Brain microvascular endothelial cell (primary cell): Measurements from ENCODE around the gene RMND1.
"Not testable (repeated sequence)": the region's sequence is repeated elsewhere in the genome, so short reads cannot be mapped to it uniquely, and the experiment has no call there.

Experiments used
- DNase-seq: peaks from one replicate; pipeline ENCODE4 v3.0.0-alpha.2; 2020
- H3K27ac ChIP-seq: fragments of 250-450 bp; sonication (Bioruptor Pico); 2 replicates; pipeline ENCODE4 v1.5.1; 2020; ENCODE audit warnings: mild to moderate bottlenecking, moderate library complexity
- H3K27me3 ChIP-seq: fragments of 250-450 bp; sonication (Bioruptor Pico); replicated peaks from 2 replicates; pipeline ENCODE4 v1.5.1; 2020; ENCODE audit warnings: mild to moderate bottlenecking
- H3K36me3 ChIP-seq: fragments of 250-450 bp; sonication (Bioruptor Pico); replicated peaks from 2 replicates; pipeline ENCODE4 v1.5.1; 2020; ENCODE audit warnings: mild to moderate bottlenecking
- H3K4me3 ChIP-seq: 2 replicates; pipeline ENCODE4 v1.5.1; 2011; ENCODE audit warnings: low read depth, mild to moderate bottlenecking, control low read depth, low read length, moderate library complexity
- in situ Hi-C: cut with HindIII; loops from 2 replicates; pipeline ENCODE4 v1.10.0; 2017; ENCODE audit warnings: low sequenced_read_pairs, low pct_ligation_motif_present
- TF ChIP-seq, protein P1 (sequence below): IDR thresholded peaks from 2 replicates; pipeline ENCODE4 v1.5.1; 2011; ENCODE audit warnings: low read depth, mild to moderate bottlenecking, moderate library complexity, low read length, control low read depth, inconsistent platforms; ENCODE audit errors: missing control alignments

Gene RMND1

GRCh38 chr6:151370509-151371078 lies 81.3 kb downstream of the RMND1 start:
- TF ChIP-seq, protein P1, sequence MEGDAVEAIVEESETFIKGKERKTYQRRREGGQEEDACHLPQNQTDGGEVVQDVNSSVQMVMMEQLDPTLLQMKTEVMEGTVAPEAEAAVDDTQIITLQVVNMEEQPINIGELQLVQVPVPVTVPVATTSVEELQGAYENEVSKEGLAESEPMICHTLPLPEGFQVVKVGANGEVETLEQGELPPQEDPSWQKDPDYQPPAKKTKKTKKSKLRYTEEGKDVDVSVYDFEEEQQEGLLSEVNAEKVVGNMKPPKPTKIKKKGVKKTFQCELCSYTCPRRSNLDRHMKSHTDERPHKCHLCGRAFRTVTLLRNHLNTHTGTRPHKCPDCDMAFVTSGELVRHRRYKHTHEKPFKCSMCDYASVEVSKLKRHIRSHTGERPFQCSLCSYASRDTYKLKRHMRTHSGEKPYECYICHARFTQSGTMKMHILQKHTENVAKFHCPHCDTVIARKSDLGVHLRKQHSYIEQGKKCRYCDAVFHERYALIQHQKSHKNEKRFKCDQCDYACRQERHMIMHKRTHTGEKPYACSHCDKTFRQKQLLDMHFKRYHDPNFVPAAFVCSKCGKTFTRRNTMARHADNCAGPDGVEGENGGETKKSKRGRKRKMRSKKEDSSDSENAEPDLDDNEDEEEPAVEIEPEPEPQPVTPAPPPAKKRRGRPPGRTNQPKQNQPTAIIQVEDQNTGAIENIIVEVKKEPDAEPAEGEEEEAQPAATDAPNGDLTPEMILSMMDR = peak; percentile 48
- peak; percentile 55 for DNase-seq
- Histone ChIP-seq H3K27ac (no peak overlapping the region), H3K27me3 (no peaks in the 10 kb centered on the region), H3K4me3 (no peak overlapping the region), H3K36me3 (peaks cover 15% of the 10 kb centered on the region)
- in situ Hi-C loops = loop anchor here (25.0 kb wide), 1 partner anchor 483 kb away; no protein-coding TSS in a partner anchor

DNA sequence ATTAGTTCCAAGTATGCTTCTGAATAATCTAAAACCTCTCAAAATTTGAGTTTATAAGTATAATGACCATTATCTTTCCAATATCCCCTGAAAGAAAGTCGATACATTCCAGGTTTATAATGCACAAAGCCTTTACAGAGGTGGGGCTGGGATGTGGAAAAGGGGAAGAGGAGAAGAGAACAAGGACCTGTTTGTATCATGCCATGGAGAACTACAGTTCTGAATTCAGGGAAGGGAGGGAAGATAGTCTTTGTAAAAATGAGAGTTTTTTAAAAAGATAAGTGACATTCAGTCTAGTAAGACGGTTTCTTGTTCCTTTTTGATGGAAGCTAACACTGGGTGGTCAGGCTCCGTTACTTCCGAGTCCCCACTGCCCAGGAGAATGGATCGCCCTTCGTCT lies 86.7 kb downstream of the RMND1 start:
- Histone ChIP-seq H3K27me3 (no peaks in the 10 kb centered on the region), H3K4me3 (no peak overlapping the region), H3K27ac (no peak overlapping the region), H3K36me3 (peaks cover 13% of the 10 kb centered on the region)
- no peak for DNase-seq
- in situ Hi-C loops = loop anchor here (25.0 kb wide), 1 partner anchor 478 kb away; no protein-coding TSS in a partner anchor
- TF ChIP-seq, protein P1 = no peak

GRCh38 chr6:151359486-151359885 lies 92.4 kb downstream of the RMND1 start:
- no peak for DNase-seq
- no peaks in the 10 kb centered on the region for H3K27me3 ChIP-seq
- in situ Hi-C loops = loop anchor here (25.0 kb wide), 1 partner anchor 472 kb away; no protein-coding TSS in a partner anchor
- TF ChIP-seq, protein P1 = no peak
- peaks cover 29% of the 10 kb centered on the region for H3K36me3 ChIP-seq
- no peak overlapping the region for H3K27ac ChIP-seq
- no peak overlapping the region for H3K4me3 ChIP-seq

DNA sequence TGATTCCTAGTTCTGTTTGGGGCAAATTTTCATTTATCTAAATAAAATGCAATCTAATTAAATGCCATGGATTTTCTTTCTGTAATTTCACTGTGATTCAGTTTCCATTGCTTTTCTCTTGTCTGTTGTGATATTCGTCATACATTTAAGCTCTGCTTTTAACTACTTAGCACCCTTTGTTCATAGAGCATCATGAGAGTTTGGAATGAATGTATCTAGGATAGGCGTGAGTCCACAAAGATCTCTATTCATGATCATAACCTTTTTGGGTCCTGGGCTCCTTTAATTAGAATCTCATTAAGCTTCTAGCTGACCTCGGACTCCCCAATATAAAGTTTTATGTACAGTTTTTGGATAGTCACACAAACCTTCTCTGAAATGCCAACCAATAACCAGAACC lies 93.5 kb downstream of the RMND1 start:
- no peaks in the 10 kb centered on the region for H3K27me3 ChIP-seq
- H3K36me3 ChIP-seq = peaks cover 37% of the 10 kb centered on the region
- TF ChIP-seq, protein P1 = no peak
- in situ Hi-C loops = loop anchor here (25.0 kb wide), 1 partner anchor 471 kb away; no protein-coding TSS in a partner anchor
- H3K4me3 ChIP-seq = no peak overlapping the region
- H3K27ac ChIP-seq = no peak overlapping the region
- no peak for DNase-seq

GRCh38 chr6:151357758-151358436 lies 94.0 kb downstream of the RMND1 start:
- Histone ChIP-seq H3K36me3 (peaks cover 43% of the 10 kb centered on the region), H3K4me3 (no peak overlapping the region), H3K27me3 (no peaks in the 10 kb centered on the region), H3K27ac (no peak overlapping the region)
- in situ Hi-C loops = loop anchor here (25.0 kb wide), 1 partner anchor 471 kb away; no protein-coding TSS in a partner anchor
- DNase-seq = no peak
- TF ChIP-seq, protein P1 = no peak

GRCh38 chr6:151356983-151357382 lies 94.9 kb downstream of the RMND1 start:
- not testable (repeated sequence) for H3K4me3 ChIP-seq, DNase-seq, H3K27ac ChIP-seq, H3K27me3 ChIP-seq
- in situ Hi-C loops = loop anchor here (25.0 kb wide), 1 partner anchor 470 kb away; no protein-coding TSS in a partner anchor
- peaks cover 52% of the 10 kb centered on the region for H3K36me3 ChIP-seq
